ENCODE measurements around the gene WDHD1.
"Not testable (repeated sequence)": the region's sequence is repeated elsewhere in the genome, so short reads cannot be mapped to it uniquely, and the experiment has no call there.

Gene WDHD1

GRCh38 chr14:54908190-54908589, 118.7 kb downstream of the WDHD1 start:
- no peak for DNase-seq (ENCODE audit: low read depth in 2 of 2)

GRCh38 chr14:54906075-54906474, 120.8 kb downstream of the WDHD1 start:
- no peak for DNase-seq (ENCODE audit: low read depth in 2 of 2)

- DNase-seq (ENCODE audit: low read depth in 2 of 2) = no peak
Measured at GRCh38 chr14:54902521-54903420, 124.1 kb downstream of the WDHD1 start, which contains the start of gene GCH1. Gene GCH1 (minus strand): TSS chr14:54902826. CDS start chr14:54902663, 163 bp downstream.

GRCh38 chr14:54902143-54902520, 124.8 kb downstream of the WDHD1 start:
- DNase-seq (ENCODE audit: low read depth in 2 of 2) = no peak

- no peak for DNase-seq (ENCODE audit: low read depth in 2 of 2)
Measured at GRCh38 chr14:54901380-54902142, 125.3 kb downstream of the WDHD1 start.

- DNase-seq (ENCODE audit: low read depth in 2 of 2) = no peak
Measured at GRCh38 chr14:54899573-54899972, 127.3 kb downstream of the WDHD1 start.

- not testable (repeated sequence) for DNase-seq (ENCODE audit: low read depth in 2 of 2)
Measured at GRCh38 chr14:54897809-54898555, 128.9 kb downstream of the WDHD1 start.

- DNase-seq (ENCODE audit: low read depth in 2 of 2) = no peak
Measured at GRCh38 chr14:54895683-54896082, 131.2 kb downstream of the WDHD1 start.

GRCh38 chr14:54894995-54895394, 131.9 kb downstream of the WDHD1 start:
- DNase-seq (ENCODE audit: low read depth in 2 of 2) = no peak

- no peak for DNase-seq (ENCODE audit: low read depth in 2 of 2)
Measured at GRCh38 chr14:54893151-54893760, 133.6 kb downstream of the WDHD1 start.

- DNase-seq (ENCODE audit: low read depth in 2 of 2) = no peak
Measured at GRCh38 chr14:54891471-54892245, 135.2 kb downstream of the WDHD1 start.

- no peak for DNase-seq (ENCODE audit: low read depth in 2 of 2)
Measured at GRCh38 chr14:54890788-54891187, 136.1 kb downstream of the WDHD1 start.

- DNase-seq (ENCODE audit: low read depth in 2 of 2) = no peak
Measured at GRCh38 chr14:54889919-54890318, 137.0 kb downstream of the WDHD1 start.

Measured in fibroblast of skin of left biceps (primary cell).